HAP-1 (cell line): ENCODE data around the gene DCTN2.

Experiments used
- DNase-seq, 2 experiments: peaks; one replicate each; pipeline ENCODE4 v3.0.0-alpha.2; 2016 to 2020; ENCODE audit warnings: low spot score in 2 of 2
- H3K27me3 ChIP-seq: fragments of 250-450 bp; sonication (Bioruptor Pico); 2 replicates; pipeline ENCODE4 v1.5.1; 2020; ENCODE audit warnings: low read depth, mild to moderate bottlenecking, moderate library complexity
- H3K36me3 ChIP-seq: fragments of 250-450 bp; sonication (Bioruptor Pico); replicated peaks from 2 replicates; pipeline ENCODE4 v1.5.1; 2020; ENCODE audit warnings: mild to moderate bottlenecking
- H3K4me1 ChIP-seq: fragments of 250-450 bp; sonication (Bioruptor Pico); 2 replicates; pipeline ENCODE4 v1.5.1; 2020; ENCODE audit warnings: mild to moderate bottlenecking
- H3K4me3 ChIP-seq: fragments of 250-450 bp; sonication (Bioruptor Pico); 2 replicates; pipeline ENCODE4 v1.5.1; 2020; ENCODE audit warnings: mild to moderate bottlenecking, moderate library complexity
- H3K9me3 ChIP-seq: fragments of 250-450 bp; sonication (Bioruptor Pico); 2 replicates; pipeline ENCODE4 v1.5.1; 2020; ENCODE audit warnings: mild to moderate bottlenecking, moderate library complexity
- in situ Hi-C: fragments of 300-500 bp; cut with MboI; formaldehyde crosslinking; loops from 3 replicates; pipeline ENCODE4 v1.14.3; 2020; ENCODE audit warnings: low sequenced_read_pairs, inconsistent platforms, mixed read lengths

DCTN2 gene

DNA sequence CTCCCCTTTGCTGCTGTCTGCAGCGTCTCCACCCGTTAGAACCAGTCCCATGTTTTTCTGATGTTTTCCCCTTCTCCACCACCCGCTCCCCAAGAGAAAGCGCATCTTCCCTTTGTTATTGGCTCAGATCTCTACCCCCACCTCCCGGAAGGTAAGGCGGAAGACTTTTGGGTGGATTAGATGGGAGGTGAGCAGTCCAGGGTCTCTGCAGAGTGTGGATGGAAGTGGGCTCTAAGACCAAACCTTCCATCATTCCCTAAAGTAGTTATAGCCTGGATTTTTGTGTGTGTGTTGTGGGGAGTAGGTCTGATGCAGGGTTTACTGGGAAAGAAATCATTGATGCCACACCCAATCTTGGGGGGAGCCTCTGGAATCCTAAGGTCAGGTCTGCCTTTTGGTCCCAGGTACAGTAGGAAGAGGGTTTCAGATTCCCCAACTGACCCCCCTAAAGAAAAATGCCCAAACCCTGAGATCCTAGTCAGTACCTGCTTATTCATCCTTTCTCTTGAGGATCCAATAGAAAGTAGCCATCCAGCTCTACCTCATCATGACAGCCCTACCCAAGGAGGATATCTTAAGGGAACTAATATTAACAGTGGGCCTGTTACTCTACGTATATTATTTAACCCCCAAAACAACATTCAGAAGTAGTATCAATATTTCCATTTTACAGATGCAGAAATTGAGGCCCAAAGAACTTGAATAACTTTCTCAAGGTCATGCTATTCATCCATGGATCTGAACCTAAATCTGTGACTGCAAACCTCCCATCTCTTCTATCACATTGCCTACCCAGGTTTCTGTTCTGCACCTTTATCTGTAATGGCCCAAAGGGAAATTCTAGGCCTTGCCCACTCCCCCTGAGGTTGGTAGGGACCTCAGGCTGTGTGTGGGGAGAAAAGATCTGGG is 3.9 kb upstream of the DCTN2 start:
- H3K27me3 ChIP-seq: 0 out of 2 replicates have a peak, but pooled peaks cover 2% of the 10 kb centered on the region
- peaks cover 8% of the 10 kb centered on the region for H3K4me1 ChIP-seq
- no peaks in the 10 kb centered on the region for H3K36me3 ChIP-seq
- in situ Hi-C loops: no loop called here
- no peak overlapping the region for H3K4me3 ChIP-seq
- H3K9me3 ChIP-seq: no peaks in the 10 kb centered on the region
- DNase-seq: no peak

DNA sequence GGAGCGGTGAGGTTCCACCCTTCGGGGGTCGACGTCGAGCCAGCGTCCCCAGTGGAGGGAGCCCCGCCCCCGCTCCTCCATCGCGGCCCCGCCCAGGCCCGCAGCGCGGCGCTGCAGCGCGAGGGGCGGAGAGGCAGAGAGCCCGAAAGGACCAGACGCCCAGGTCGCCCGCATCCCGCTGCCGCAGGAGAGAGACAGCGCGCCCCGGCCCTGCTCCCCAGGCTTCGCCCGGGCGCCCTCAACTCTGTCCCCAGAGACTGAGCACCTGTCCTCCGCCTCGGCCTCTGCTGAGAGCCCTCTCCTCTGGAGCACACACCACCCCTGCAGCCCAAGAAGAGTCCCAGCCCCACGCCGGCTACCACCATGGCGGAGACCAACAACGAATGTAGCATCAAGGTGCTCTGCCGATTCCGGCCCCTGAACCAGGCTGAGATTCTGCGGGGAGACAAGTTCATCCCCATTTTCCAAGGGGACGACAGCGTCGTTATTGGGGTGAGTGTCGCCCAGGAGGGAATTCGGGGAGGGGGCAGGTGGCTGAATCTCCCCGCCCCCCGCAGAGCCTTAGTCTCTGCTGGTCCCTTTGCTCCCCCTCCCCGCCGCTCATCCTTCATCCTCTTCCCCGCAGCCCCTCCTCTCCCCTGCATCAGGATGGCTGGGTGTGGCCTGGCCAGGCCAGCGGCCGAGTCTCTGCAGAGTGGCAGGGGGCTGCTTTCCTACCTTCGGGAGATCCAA is 3.1 kb upstream of the DCTN2 start, which contains the start of gene KIF5A:
TSS of gene KIF5A (plus strand) at position 136 of the 732 bp plus-strand sequence. CDS start at position 364, 228 bp downstream.
- in situ Hi-C loops: no loop called here

GRCh38 chr12:57549203-57549908 is 2.4 kb upstream of the DCTN2 start:
- Histone ChIP-seq H3K4me3 (no peak overlapping the region), H3K27me3 (0 out of 2 replicates have a peak, but pooled peaks cover 2% of the 10 kb centered on the region), H3K4me1 (peaks cover 18% of the 10 kb centered on the region)

More for the DNA sequence above, 3.1 kb upstream of the DCTN2 start, which contains the start of gene KIF5A:
- Histone ChIP-seq H3K4me1 (peaks cover 16% of the 10 kb centered on the region), H3K36me3 (peaks cover 6% of the 10 kb centered on the region; the same call in 1 of the 2 replicates), H3K4me3 (peak within 1 kb of the TSS; percentile 8; the same call in 1 of the 2 replicates), H3K9me3 (no peaks in the 10 kb centered on the region), H3K27me3 (0 out of 2 replicates have a peak, but pooled peaks cover 2% of the 10 kb centered on the region)
- DNase-seq: peak in 1 of 2 experiments; percentile 48

GRCh38 chr12:57548488-57548887 is 1.5 kb upstream of the DCTN2 start:
- Histone ChIP-seq H3K36me3 (peaks cover 7% of the 10 kb centered on the region; the same call in 1 of the 2 replicates), H3K4me1 (peaks cover 18% of the 10 kb centered on the region), H3K4me3 (no peak overlapping the region), H3K9me3 (no peaks in the 10 kb centered on the region), H3K27me3 (0 out of 2 replicates have a peak, but pooled peaks cover 2% of the 10 kb centered on the region)
- no peak for DNase-seq
- in situ Hi-C loops: no loop called here

More at GRCh38 chr12:57549203-57549908, 2.4 kb upstream of the DCTN2 start:
- no peak for DNase-seq
- Histone ChIP-seq H3K36me3 (peaks cover 7% of the 10 kb centered on the region; the same call in 1 of the 2 replicates), H3K9me3 (no peaks in the 10 kb centered on the region)
- in situ Hi-C loops: no loop called here

- no peak overlapping the region for H3K4me3 ChIP-seq
- in situ Hi-C loops: no loop called here
- no peak for DNase-seq
- peaks cover 7% of the 10 kb centered on the region; the same call in 1 of the 2 replicates for H3K36me3 ChIP-seq
- H3K4me1 ChIP-seq: peaks cover 18% of the 10 kb centered on the region
- H3K27me3 ChIP-seq: 0 out of 2 replicates have a peak, but pooled peaks cover 2% of the 10 kb centered on the region
- no peaks in the 10 kb centered on the region for H3K9me3 ChIP-seq
Measured at GRCh38 chr12:57548013-57548315, 972 bp upstream of the DCTN2 start.

DNA sequence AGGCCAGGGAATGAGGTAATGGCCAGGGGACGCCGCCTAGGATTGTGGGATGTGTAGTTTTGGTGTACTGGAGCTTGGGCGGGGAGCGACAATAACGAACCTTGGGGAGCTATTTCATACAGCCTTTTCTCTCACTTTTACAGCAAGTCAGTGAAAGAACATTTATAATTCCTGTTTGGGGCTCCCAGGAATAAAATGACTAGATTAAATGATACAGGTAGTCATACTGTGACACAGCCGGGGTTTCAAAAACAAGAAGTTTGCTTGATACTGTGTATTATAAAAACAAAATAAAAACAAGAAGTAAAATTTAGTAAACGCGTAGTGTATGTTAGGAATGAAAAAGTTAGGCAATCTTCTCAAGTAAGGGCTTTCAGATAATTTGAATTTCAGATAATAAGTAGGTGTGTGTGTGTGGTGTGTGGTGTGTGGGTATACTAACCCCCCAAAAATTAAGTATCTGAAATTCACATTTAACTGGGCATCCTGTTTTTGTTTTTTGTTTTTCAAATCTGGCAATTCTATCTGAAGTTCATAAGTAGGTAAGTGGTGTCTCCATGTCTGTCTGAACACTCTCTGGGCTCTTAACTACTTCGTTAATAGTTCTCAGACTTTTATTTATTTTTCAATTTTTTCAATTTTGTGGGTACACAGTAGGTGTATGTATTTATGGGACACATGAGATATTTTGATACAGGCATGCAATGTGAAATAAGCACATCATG is 458 bp upstream of the DCTN2 start:
- H3K4me1 ChIP-seq: peaks cover 18% of the 10 kb centered on the region
- H3K4me3 ChIP-seq: peak overlapping the region; percentile 94
- in situ Hi-C loops: no loop called here
- no peaks in the 10 kb centered on the region for H3K9me3 ChIP-seq
- peaks cover 7% of the 10 kb centered on the region; the same call in 1 of the 2 replicates for H3K36me3 ChIP-seq
- H3K27me3 ChIP-seq: 0 out of 2 replicates have a peak, but pooled peaks cover 2% of the 10 kb centered on the region
- no peak for DNase-seq

DNA sequence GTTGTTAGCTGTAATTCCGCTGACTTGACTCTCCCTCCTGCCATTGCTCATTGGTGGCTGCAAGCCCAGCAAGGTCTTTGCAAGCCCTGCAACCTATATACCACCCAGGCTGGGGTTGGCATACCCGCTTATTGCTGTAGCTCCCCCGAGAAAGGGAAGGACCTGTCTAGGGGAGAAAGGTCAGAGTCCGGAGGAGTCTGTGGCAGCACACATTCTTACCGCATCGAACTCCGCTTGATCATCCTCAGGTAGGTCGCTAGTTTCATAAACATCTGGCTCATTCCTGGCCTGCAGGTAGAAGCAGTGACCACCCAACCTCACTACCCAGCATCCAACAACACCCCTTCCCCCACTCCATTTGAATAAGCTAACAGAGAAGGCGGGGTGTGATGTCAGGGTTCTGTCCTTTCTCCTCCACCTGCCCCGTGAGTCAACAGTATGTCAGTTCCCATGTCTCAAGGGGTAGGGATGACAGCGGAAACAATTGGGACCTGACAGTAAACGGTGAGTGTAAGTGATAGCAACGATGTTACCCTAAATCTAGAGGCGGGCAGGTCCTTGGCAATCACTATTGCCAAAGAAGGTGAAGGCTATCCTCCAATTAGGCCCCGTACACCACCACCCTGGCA is 1.1 kb downstream of the DCTN2 start:
- Histone ChIP-seq H3K4me3 (peak overlapping the region; percentile 94), H3K4me1 (peaks cover 18% of the 10 kb centered on the region), H3K9me3 (no peaks in the 10 kb centered on the region), H3K27me3 (0 out of 2 replicates have a peak, but pooled peaks cover 2% of the 10 kb centered on the region), H3K36me3 (peaks cover 18% of the 10 kb centered on the region)
- in situ Hi-C loops: no loop called here
- DNase-seq: no peak

- H3K4me3 ChIP-seq: no peak overlapping the region
- peaks cover 18% of the 10 kb centered on the region for H3K36me3 ChIP-seq
- peaks cover 18% of the 10 kb centered on the region for H3K4me1 ChIP-seq
- in situ Hi-C loops: no loop called here
- 0 out of 2 replicates have a peak, but pooled peaks cover 2% of the 10 kb centered on the region for H3K27me3 ChIP-seq
- H3K9me3 ChIP-seq: no peaks in the 10 kb centered on the region
- DNase-seq: no peak
Measured at GRCh38 chr12:57543581-57543980, 3.4 kb downstream of the DCTN2 start.

GRCh38 chr12:57541717-57542116 is 5.3 kb downstream of the DCTN2 start:
- H3K4me1 ChIP-seq: peaks cover 14% of the 10 kb centered on the region
- no peaks in the 10 kb centered on the region for H3K27me3 ChIP-seq
- DNase-seq: no peak
- H3K4me3 ChIP-seq: no peak overlapping the region
- in situ Hi-C loops: no loop called here
- H3K36me3 ChIP-seq: peaks cover 21% of the 10 kb centered on the region
- no peaks in the 10 kb centered on the region for H3K9me3 ChIP-seq

GRCh38 chr12:57541001-57541400 is 6.0 kb downstream of the DCTN2 start:
- Histone ChIP-seq H3K4me1 (peaks cover 12% of the 10 kb centered on the region), H3K27me3 (no peaks in the 10 kb centered on the region), H3K36me3 (peaks cover 21% of the 10 kb centered on the region), H3K9me3 (no peaks in the 10 kb centered on the region), H3K4me3 (no peak overlapping the region)
- in situ Hi-C loops: no loop called here
- no peak for DNase-seq

GRCh38 chr12:57539134-57539768 is 7.7 kb downstream of the DCTN2 start:
- no peak for DNase-seq

DNA sequence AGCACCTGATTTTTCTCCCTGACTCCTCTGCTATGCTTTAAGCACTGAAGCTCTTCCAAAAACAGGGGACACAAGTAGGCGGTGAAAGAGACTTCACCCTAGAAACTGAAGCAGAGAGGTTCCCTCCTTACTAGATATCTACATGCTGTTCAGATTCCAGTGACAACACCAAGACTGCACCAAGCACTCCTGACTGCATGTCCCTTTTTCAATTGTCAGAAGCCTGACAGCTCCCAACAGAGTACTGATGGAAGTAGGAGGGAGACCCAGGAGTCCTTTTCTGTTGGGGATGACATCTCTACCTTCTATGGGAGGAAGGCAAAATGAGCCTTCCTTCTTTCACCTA is 10.4 kb downstream of the DCTN2 start:
- H3K9me3 ChIP-seq: no peaks in the 10 kb centered on the region
- H3K27me3 ChIP-seq: no peaks in the 10 kb centered on the region
- peaks cover 45% of the 10 kb centered on the region for H3K36me3 ChIP-seq
- H3K4me1 ChIP-seq: no peaks in the 10 kb centered on the region
- H3K4me3 ChIP-seq: no peak overlapping the region
- no peak for DNase-seq
- in situ Hi-C loops: no loop called here

More at GRCh38 chr12:57539134-57539768, 7.7 kb downstream of the DCTN2 start:
- Histone ChIP-seq H3K36me3 (peaks cover 28% of the 10 kb centered on the region), H3K27me3 (no peaks in the 10 kb centered on the region), H3K4me1 (no peaks in the 10 kb centered on the region), H3K4me3 (no peak overlapping the region), H3K9me3 (no peaks in the 10 kb centered on the region)
- in situ Hi-C loops: no loop called here
